NCI-H748 (cell line): Measurements from ENCODE around the gene RRBP1.

Source experiments
- DNase-seq: peaks from one replicate; lab custom pipeline; 2025; ENCODE audit not compliant: unreplicated experiment; lab: John Stamatoyannopoulos, UW

RRBP1 gene

GRCh38 chr20:17636523-17637412 is 45.3 kb downstream of the RRBP1 start:
- no peak for DNase-seq

GRCh38 chr20:17635332-17636244 is 46.5 kb downstream of the RRBP1 start:
- no peak for DNase-seq

DNA sequence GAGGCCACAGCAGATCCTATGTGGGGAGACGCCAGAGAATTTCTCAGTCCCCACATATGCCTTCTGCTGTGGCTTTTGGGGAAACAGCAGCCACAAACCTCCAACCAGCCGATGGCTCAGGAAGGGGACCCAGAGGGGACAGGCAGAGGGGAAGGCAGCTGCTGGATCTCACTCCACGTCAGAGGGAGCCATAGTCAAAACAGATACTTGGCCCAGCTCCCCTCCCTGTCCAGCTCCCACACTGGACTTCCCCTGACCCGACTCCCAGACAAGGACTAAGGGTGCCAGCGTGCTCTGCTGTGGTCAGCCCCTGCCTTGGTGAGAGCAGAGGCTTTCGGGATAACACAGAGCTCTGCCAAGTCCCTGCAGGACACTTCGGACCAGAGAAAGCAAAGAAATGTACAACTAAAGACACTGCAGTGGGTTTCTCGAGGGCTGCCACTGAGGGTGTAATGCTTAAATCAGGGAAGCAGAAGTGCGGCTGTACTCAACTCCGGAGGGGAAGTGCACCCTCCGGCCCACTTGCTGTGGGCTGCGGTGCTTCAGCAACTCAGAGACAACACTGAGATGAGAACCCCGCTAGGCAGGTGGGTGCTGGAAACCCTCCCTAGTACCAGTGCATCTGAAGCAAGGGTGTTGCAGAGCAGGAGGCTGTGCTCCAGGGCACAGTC is 47.2 kb downstream of the RRBP1 start:
- DNase-seq = no peak

DNA sequence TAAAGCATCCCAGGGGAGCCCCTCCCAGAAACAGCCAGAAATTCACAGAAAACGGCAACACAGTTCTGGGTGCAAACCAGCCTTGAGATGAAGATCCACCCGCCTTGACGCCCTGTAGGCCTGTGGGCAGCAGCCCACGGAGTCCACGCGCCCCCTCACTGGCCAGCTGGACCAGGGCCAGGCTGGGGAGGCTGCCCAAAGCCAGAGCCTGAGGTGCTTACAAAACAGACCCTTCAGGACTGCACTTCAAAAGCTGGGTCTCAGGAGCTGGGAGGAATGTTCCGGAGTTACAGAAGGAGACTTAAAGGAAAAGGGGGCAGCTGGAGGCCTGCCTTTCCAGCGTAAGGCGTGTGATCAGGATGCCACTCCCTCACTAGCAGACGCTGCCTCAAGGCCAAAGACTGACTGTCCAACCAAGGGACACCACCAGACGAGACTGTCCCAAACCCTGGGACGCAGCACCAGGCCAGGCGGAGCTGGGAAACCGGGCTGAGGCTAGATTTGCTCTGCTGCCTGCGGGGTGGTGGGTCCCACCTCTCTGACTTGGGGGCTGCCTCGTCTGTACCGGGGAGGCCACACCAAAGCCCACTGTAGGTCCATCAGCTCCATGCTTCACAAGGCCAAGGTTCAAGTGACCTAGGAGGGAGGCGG is 48.1 kb downstream of the RRBP1 start:
- no peak for DNase-seq

DNA sequence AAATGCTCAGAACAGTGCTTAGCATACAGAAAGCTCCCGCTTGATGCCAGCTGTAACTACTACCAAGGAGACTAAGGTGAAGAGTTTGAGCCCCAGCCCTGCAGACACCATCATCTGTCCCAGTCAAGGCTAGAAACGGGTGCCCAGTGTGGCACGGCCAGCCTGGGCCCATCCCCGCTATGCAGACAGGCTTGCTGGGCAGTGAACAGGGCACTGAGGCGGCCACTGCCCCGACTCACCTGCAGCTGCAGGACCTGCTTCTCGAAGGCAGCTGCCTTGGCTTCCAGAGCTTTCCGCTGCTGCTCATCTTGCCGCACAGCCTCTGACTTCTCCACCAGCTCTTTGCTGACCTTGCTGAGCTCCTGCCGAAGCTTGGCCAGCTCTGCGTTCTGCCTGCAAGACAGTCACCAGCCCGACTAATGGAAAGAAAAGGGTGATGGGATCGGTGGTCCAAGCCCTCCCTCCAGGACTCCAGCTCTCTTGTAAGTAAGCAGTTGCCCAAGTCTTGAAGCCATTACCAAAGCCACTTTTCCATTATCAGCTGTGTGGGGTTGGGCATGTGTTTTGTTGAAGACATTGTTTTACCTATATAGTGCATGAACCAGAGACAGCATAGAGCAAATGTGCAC is 48.7 kb downstream of the RRBP1 start:
- DNase-seq = no peak

DNA sequence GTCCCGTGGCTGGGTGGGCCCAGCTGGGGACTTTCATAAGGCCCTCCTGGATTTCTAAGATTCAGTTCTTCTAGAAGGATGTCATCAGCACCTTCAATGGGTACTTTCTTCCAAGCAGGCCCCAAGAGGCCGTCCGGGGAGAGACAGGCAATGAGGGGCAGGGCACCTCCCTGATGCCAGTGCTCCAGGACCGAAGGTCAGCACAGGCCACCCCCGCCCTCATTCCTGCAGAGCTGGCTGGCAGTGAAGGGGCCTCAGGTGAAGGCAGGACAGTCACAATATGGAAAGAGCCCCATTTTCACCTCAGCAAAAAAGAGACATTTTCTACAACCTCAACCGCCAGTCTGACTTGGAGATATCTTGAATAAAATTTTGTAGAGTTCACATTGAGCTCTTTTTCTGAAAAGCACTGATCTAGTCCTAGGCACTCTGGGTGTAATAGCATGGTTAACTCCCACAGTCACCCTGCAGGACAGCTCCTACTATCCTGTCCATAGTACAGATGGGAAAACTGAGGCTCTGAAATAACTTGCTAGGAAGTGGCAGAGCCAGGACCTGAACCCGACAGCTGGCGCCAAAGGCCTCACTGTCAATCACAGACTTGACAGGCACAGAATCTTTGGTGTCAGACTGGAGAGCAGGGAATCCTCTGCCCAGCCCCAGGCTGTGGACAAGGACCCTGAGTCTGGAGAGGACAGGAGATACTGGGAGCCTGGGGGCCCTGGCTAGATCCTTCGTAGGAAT is 50.3 kb downstream of the RRBP1 start:
- no peak for DNase-seq

DNA sequence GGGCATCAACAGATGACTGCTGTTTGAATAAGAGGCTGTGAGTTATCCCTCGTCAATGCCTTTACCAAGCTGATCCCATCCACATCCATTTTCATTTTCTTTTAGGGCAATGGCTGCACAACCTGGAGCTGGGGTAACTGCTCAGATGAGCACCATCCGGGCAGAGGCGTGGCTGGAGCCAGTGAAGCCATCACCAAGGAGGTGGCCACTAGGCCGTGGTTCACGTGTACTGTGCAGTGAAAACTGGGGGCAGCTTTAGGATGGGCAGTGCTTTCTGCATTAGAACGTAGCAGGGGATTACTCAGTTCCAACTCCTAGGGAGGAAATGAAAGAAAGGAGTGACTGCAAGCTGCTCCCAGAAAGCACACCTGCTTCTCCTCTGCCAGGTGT is 51.2 kb downstream of the RRBP1 start:
- no peak for DNase-seq

DNA sequence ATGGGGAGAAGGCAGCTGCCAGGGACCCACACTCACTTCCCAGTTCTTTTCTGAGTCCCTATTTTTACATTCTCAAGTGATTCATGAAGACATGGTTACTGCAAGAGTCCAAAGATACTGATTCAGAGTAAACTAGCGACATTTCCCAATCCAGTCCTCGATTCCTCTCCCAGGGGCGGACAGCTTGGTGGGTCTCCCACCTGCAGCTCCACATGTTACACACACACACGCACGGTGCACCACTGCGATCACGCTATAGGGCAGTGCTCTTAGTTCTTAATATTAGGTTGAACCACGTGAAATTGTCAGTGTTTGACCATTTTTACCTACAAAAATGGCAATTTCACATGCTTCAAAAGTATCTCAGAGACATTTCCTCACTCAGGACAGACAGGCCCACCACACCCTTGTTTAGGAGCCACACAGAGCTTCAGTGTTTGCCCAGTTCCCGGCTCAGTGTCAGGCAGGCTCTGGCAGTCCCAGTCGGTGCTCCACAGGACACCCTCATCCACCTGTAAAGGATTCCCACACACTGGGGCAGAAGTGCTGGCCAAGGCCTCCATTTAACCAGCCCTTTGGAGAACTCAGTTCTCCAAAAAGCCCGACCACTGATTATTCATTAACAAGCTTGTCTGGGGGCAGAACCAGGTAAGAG is 51.8 kb downstream of the RRBP1 start:
- DNase-seq = no peak

DNA sequence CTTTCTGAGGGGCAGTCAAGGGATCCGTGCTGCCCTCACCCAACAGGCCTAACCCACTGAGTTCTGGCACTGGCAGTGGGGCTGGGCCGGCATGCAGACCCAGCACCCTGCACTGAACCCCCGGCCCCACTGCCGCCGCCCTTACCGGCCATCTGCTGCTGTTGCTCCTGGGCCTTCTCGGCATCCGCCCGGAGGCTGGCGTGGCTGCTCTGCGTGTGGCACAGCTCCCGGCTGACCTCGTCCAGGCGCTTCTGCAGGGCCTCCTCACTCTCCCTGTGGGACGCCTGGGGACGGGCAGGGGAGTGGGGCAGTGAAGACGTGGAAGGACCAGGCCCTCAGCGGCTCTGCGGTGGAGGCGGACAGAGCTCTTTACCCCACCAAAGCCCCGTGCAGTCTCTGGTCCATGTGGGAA is 52.4 kb downstream of the RRBP1 start:
- no peak for DNase-seq

DNA sequence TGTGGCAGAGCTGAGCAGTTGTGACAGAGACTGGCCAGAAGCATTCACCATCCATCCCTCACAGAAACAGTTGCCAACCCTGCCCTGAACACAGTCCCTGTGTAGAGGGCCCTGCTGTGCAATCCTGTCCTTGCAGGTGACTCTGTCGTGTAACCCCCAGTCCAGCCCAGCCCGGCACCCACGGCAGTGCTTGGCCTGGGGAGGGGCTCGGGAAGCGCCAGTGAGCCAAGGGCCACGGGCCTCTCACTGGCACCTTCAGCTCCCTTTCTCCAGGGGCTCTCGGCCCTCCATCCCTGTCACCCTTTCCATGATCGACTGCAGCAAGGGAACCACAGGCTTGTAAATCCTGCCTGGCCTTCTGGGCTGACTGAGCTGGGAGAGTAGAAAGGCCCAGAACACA is 53.0 kb downstream of the RRBP1 start:
- no peak for DNase-seq

GRCh38 chr20:17628101-17628841 is 53.8 kb downstream of the RRBP1 start:
- no peak for DNase-seq

GRCh38 chr20:17627101-17627955 is 54.7 kb downstream of the RRBP1 start:
- no peak for DNase-seq

GRCh38 chr20:17626217-17627007 is 55.6 kb downstream of the RRBP1 start:
- DNase-seq = peak; percentile 23

- DNase-seq = no peak
Observed at GRCh38 chr20:17625246-17626051, 56.6 kb downstream of the RRBP1 start.

- DNase-seq = no peak
Observed at GRCh38 chr20:17624551-17625245, 57.3 kb downstream of the RRBP1 start.
